HEK293T (cell line): ENCODE results near the gene BCAM.

Source experiments
- CTCF ChIA-PET: fragments of 350-600 bp; formaldehyde crosslinking; extraction: SDS; loops from one replicate; lab custom pipeline; 2021; ENCODE audit warnings: antibody characterized with exemption, inconsistent platforms; lab: Yijun Ruan, JAX
- POLR2A ChIA-PET: fragments of 350-600 bp; formaldehyde crosslinking; extraction: SDS; loops from one replicate; lab custom pipeline; 2020; ENCODE audit warnings: antibody characterized with exemption, inconsistent platforms; lab: Yijun Ruan, JAX
- DNase-seq: peaks from one replicate; pipeline ENCODE4 v3.0.0; 2012; ENCODE audit warnings: mixed read lengths; ENCODE audit errors: extremely low spot score
- ARNT ChIP-seq: fragments of 450-650 bp; IDR thresholded peaks from 2 replicates; pipeline ENCODE4 v1.6.1; 2017; ENCODE audit warnings: mild to moderate bottlenecking
- BHLHE40 ChIP-seq: fragments of 450-650 bp; IDR thresholded peaks from 2 replicates; pipeline ENCODE4 v1.6.1; 2016; ENCODE audit warnings: mild to moderate bottlenecking, moderate library complexity, borderline replicate concordance
- FOXA1 ChIP-seq: fragments of 450-650 bp; IDR thresholded peaks from 2 replicates; pipeline ENCODE4 v1.6.1; 2016; ENCODE audit warnings: mild to moderate bottlenecking
- HDGF ChIP-seq: fragments of 450-650 bp; IDR thresholded peaks from 2 replicates; pipeline ENCODE4 v1.6.1; 2017; ENCODE audit warnings: antibody characterized with exemption, borderline replicate concordance
- SP1 ChIP-seq: fragments of 450-650 bp; IDR thresholded peaks from 2 replicates; pipeline ENCODE4 v1.6.1; 2017
- TARDBP ChIP-seq: fragments of 450-650 bp; IDR thresholded peaks from 2 replicates; pipeline ENCODE4 v1.6.1; 2016
- ZNF384 ChIP-seq: fragments of 450-650 bp; IDR thresholded peaks from 2 replicates; pipeline ENCODE4 v1.6.1; 2016

BCAM gene

DNA sequence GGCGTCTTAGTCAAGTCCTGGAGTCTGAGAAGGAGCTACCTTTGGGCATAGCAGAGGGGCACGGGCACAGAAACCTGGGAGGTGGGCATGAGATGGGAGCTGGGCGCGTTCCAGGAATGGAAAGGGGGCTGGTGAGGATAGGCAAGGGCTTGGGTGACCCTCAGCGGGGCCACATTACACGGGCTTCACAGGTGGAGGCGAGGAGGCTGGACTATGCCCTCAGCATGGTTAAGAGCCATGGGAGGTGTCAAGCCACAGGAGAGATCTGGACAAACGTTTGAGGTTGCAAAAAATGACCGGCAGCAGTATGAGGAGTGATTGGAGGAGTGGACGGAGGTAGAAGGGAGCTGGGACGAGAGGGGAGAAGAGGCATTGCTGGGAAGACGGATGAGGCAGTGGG lies 58.7 kb downstream of the BCAM start:
- ChIA-PET POLR2A (no interaction called here), CTCF (interaction anchor here (0.6 kb wide), 1 partner anchor 1421 kb away, joined by 3 read pairs; no protein-coding TSS in a partner anchor)
- DNase-seq, result no peak
- TF ChIP-seq HDGF (no peak), ARNT (no peak), TARDBP (no peak)

DNA sequence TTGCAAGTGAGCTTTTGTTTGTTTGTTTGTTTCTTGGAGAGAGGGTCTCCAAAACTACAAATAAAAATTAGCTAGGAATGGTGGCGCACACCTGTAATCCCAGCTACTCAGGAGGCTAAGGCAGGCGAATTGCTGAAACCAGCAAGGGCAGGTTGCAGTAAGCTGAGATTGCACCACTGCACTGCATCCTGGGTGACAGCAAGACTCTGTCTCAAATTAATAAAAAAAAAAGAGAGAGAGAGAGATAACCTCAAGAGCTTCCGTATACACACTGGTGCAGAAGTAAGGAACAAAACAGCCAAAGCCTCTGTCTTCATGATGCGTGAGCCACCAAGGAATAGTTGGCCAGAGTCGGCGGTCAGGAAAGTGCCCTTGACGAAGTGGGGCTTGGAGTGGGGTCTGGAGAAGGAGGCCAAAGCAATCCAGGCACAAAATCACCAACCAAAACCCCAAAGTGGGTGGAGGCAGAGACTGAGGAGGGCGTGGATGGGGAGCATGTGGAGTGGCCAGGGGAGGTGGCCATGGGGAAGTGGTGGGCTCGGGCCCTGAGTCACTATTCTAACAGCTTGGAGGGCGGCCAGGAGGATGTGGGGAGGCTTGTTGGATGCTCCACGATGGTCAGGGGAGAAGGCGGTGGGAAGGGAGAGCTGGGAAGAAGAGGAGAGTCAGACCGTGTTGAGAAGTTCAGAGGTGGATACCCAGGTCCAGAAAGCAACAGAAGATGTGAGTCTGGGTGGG lies 61.0 kb downstream of the BCAM start:
- CTCF ChIA-PET, result no interaction called here
- TF ChIP-seq ZNF384 (no peak), BHLHE40 (no peak), SP1 (no peak), FOXA1 (no peak)
- POLR2A ChIA-PET, result interaction anchor here (1.0 kb wide), 1 partner anchor 20 kb away, joined by 3 read pairs; no protein-coding TSS in a partner anchor
- no peak for DNase-seq
